HG02840 (cell line): ENCODE measurements around the gene RBPMS2.
"Not testable (repeated sequence)": the region's sequence is repeated elsewhere in the genome, so short reads cannot be mapped to it uniquely, and the experiment has no call there.

Experiments used
- ATAC-seq: cut with Tn5 transposase; IDR thresholded peaks from one replicate; pipeline ENCODE4 v1.9.1; 2021; ENCODE audit warnings: mild to moderate bottlenecking, moderate library complexity, moderate number of reproducible peaks; ENCODE audit not compliant: unreplicated experiment, low FRiP score

The RBPMS2 gene

GRCh38 chr15:64755427-64755940 lies 19.9 kb downstream of the RBPMS2 start:
- no peak for ATAC-seq

GRCh38 chr15:64754663-64755426 lies 20.5 kb downstream of the RBPMS2 start:
- ATAC-seq = no peak

- no peak for ATAC-seq
Measured at GRCh38 chr15:64753480-64754185, 21.8 kb downstream of the RBPMS2 start.

- ATAC-seq = no peak
Measured at GRCh38 chr15:64751464-64751863, 23.9 kb downstream of the RBPMS2 start.

GRCh38 chr15:64749999-64750657 lies 25.3 kb downstream of the RBPMS2 start:
- no peak for ATAC-seq

GRCh38 chr15:64749167-64749566 lies 26.2 kb downstream of the RBPMS2 start:
- no peak for ATAC-seq

- ATAC-seq = no peak
Measured at GRCh38 chr15:64748251-64748650, 27.1 kb downstream of the RBPMS2 start.

- ATAC-seq = no peak
Measured at GRCh38 chr15:64747578-64747977, 27.8 kb downstream of the RBPMS2 start.

- no peak for ATAC-seq
Measured at GRCh38 chr15:64746921-64747320, 28.5 kb downstream of the RBPMS2 start.

- ATAC-seq = no peak
Measured at GRCh38 chr15:64746356-64746755, 29.0 kb downstream of the RBPMS2 start.

GRCh38 chr15:64743691-64744090 lies 31.7 kb downstream of the RBPMS2 start:
- no peak for ATAC-seq

- no peak for ATAC-seq
Measured at GRCh38 chr15:64742921-64743320, 32.5 kb downstream of the RBPMS2 start.

GRCh38 chr15:64742385-64742784 lies 33.0 kb downstream of the RBPMS2 start:
- ATAC-seq = no peak

GRCh38 chr15:64741708-64742107 lies 33.7 kb downstream of the RBPMS2 start:
- ATAC-seq = not testable (repeated sequence)

GRCh38 chr15:64740311-64741170 lies 34.8 kb downstream of the RBPMS2 start:
- no peak for ATAC-seq

GRCh38 chr15:64739577-64740143 lies 35.7 kb downstream of the RBPMS2 start:
- ATAC-seq = no peak

- ATAC-seq = no peak
Measured at GRCh38 chr15:64739156-64739555, 36.2 kb downstream of the RBPMS2 start.

GRCh38 chr15:64738226-64739095 lies 36.9 kb downstream of the RBPMS2 start:
- no peak for ATAC-seq
